K562 (cell line): ENCODE measurements around the gene VWC2. TPM values are rescaled to one million over a fixed set of nuclear protein-coding genes. Genes with fewer than 3 reads are reported as not detected.

Experiments
- ATAC-seq: fragments of 200-7000 bp; cut with Tn5 transposase; 3 replicates; pipeline ENCODE4 v1.9.1; 2020; ENCODE audit warnings: moderate library complexity
- BruUV-seq: library from RNA; stranded (reverse); fragments of 400-500 nt; replicated peaks from 2 replicates; lab custom pipeline; 2021; lab: Mats Ljungman, UMichigan
- CTCF ChIA-PET: fragments of 300-600 bp; formaldehyde crosslinking; extraction: SDS; loops from one replicate; lab custom pipeline; 2021; ENCODE audit warnings: low intra/inter-chr PET ratio; lab: Yijun Ruan, JAX
- POLR2A ChIA-PET: fragments of 300-600, 350-650 bp; sonication (Branson Sonifier 250); formaldehyde crosslinking; extraction: SDS; loops from one replicate; lab custom pipeline; 2021; ENCODE audit warnings: antibody characterized with exemption, inconsistent platforms; lab: Yijun Ruan, JAX
- DNase-seq, 4 experiments: peaks; one replicate each; pipeline versions ENCODE4 v3.0.0 to v3.0.0-alpha.2; 2011 to 2018; ENCODE audit warnings: low spot score in 3 of 4, mixed read lengths in 3 of 4; ENCODE audit errors: extremely low read depth in 1 of 4
- FAIRE-seq: peaks from 2 replicates; lab custom pipeline; 2011; peaks lifted over from hg19 to GRCh38; lab: Jason Lieb, UNC
- H2AFZ ChIP-seq: 2 replicates; pipeline ENCODE4 v1.6.0; 2011; ENCODE audit warnings: low read depth, low read length, control low read depth, inconsistent platforms
- H3K27ac ChIP-seq: fragments of 200-600 bp; 3 replicates; pipeline ENCODE4 v1.8.0; 2011; ENCODE audit warnings: low read depth, mild to moderate bottlenecking, control low read depth, inconsistent platforms, low read length, moderate library complexity, mixed read lengths; ENCODE audit errors: extremely low read depth
- H3K27me3 ChIP-seq, 2 experiments: fragments of 300-600 bp in 1 of 2; 2 replicates in 1 of 2; 3 replicates in 1 of 2; pipeline versions ENCODE4 v1.6.0 to v1.8.0; 2011; ENCODE audit warnings: inconsistent platforms in 2 of 2, low read length in 2 of 2, mild to moderate bottlenecking in 1 of 2, mixed read lengths in 1 of 2, moderate library complexity in 1 of 2; ENCODE audit not compliant: control insufficient read depth in 2 of 2, insufficient read depth in 2 of 2
- H3K36me3 ChIP-seq: fragments of 300-600 bp; 3 replicates; pipeline ENCODE4 v1.8.0; 2011; ENCODE audit warnings: mild to moderate bottlenecking, low read length, inconsistent platforms; ENCODE audit not compliant: control insufficient read depth, insufficient read depth
- H3K4me1 ChIP-seq, 2 experiments: fragments of 200-600 bp in 1 of 2; replicated peaks in 1 of 2; 2 replicates in 1 of 2; 3 replicates in 1 of 2; pipeline versions ENCODE4 v1.5.1 to v1.8.0; 2011; ENCODE audit warnings: inconsistent platforms in 2 of 2, low read length in 2 of 2, mild to moderate bottlenecking in 1 of 2, mixed read lengths in 1 of 2, moderate library complexity in 1 of 2; ENCODE audit not compliant: control insufficient read depth in 2 of 2, insufficient read depth in 2 of 2
- H3K4me2 ChIP-seq: 2 replicates; pipeline ENCODE4 v1.6.1; 2011; ENCODE audit warnings: low read length, control low read depth, inconsistent platforms, mixed read lengths; ENCODE audit not compliant: insufficient read depth
- H3K4me3 ChIP-seq: fragments of 200-600 bp; sonication (generic), shearing (Covaris generic); 2 replicates; pipeline ENCODE4 v1.5.1; 2016; ENCODE audit warnings: control low read depth, inconsistent platforms
- H3K79me2 ChIP-seq: fragments of 200-600 bp; 3 replicates; pipeline ENCODE4 v1.8.0; 2011; ENCODE audit warnings: low read length, inconsistent platforms; ENCODE audit not compliant: control insufficient read depth, insufficient read depth
- H3K9ac ChIP-seq, 2 experiments: 2 replicates each; pipeline versions ENCODE4 v1.6.0 to v1.6.1; 2011; ENCODE audit warnings: low read depth in 2 of 2, low read length in 2 of 2, control low read depth in 1 of 2, inconsistent platforms in 1 of 2, mild to moderate bottlenecking in 1 of 2, mixed read lengths in 1 of 2; ENCODE audit not compliant: insufficient read depth in 1 of 2
- H3K9me1 ChIP-seq: one replicate; pipeline ENCODE4 v1.6.0; 2011; ENCODE audit warnings: inconsistent platforms, mild to moderate bottlenecking, low read length, moderate library complexity; ENCODE audit not compliant: control insufficient read depth, insufficient read depth
- H3K9me3 ChIP-seq: replicated peaks from 2 replicates; pipeline ENCODE4 v1.5.1; 2011; ENCODE audit warnings: low read depth, low read length, inconsistent platforms; ENCODE audit not compliant: control insufficient read depth, insufficient read depth
- H4K20me1 ChIP-seq: replicated peaks from 2 replicates; pipeline ENCODE4 v1.6.1; 2011; ENCODE audit warnings: low read length, inconsistent platforms, mixed read lengths; ENCODE audit not compliant: control insufficient read depth, insufficient read depth
- EHMT2 ChIP-seq: fragments of 450-650 bp; IDR thresholded peaks from 2 replicates; pipeline ENCODE4 v1.6.1; 2018; ENCODE audit warnings: antibody characterized with exemption
- HMG20A ChIP-seq: fragments of 450-650 bp; formaldehyde crosslinking; conservative IDR thresholded peaks from 2 replicates; pipeline ENCODE4 v1.4.0; 2020; ENCODE audit warnings: mild to moderate bottlenecking, mixed read lengths
- ILF3 ChIP-seq: fragments of 450-650 bp; IDR thresholded peaks from 2 replicates; pipeline ENCODE4 v1.6.1; 2018; ENCODE audit warnings: antibody characterized with exemption, mild to moderate bottlenecking, moderate library complexity, borderline replicate concordance
- KDM2B ChIP-seq: fragments of 250-450 bp; sonication (Bioruptor Pico); IDR thresholded peaks from 2 replicates; pipeline ENCODE4 v1.8.0; 2021; ENCODE audit warnings: mild to moderate bottlenecking, moderate library complexity
- PCBP2 ChIP-seq: fragments of 200-400 bp; formaldehyde crosslinking; IDR thresholded peaks from 2 replicates; pipeline ENCODE4 v1.6.1; 2018; ENCODE audit warnings: low read length, low read depth, mild to moderate bottlenecking, moderate library complexity; ENCODE audit not compliant: poor library complexity, severe bottlenecking
- SRSF1 ChIP-seq: fragments of 200-400 bp; formaldehyde crosslinking; IDR thresholded peaks from 2 replicates; pipeline ENCODE4 v1.6.1; 2017; ENCODE audit warnings: mild to moderate bottlenecking, low read depth, low read length, moderate library complexity
- ZNF57 ChIP-seq: fragments of 450-650 bp; formaldehyde crosslinking; IDR thresholded peaks from 2 replicates; pipeline ENCODE4 v1.4.0; 2020; ENCODE audit warnings: mild to moderate bottlenecking, moderate library complexity
- ZNF584 ChIP-seq: fragments of 200-800 bp; sonication (Bioruptor generic); IDR thresholded peaks from 2 replicates; pipeline ENCODE4 v1.6.1; 2016; ENCODE audit warnings: low read depth, mild to moderate bottlenecking, missing genetic modification characterization, missing compliant biosample characterization
- WGBS: fragments of 100-300 bp; shearing (Covaris generic); methylation state at CpG from one replicate; pipeline ENCODE4 v1.1.6; 2016; ENCODE audit warnings: low coverage, mixed read lengths; ENCODE audit not compliant: insufficient coverage; ENCODE audit errors: missing lambda C conversion rate; 5-methylcytosine and 5-hydroxymethylcytosine counted together
- in situ Hi-C: fragments of 300-500 bp; cut with MboI; formaldehyde crosslinking; loops from 4 replicates; pipeline ENCODE4 v1.15.0; 2018; ENCODE audit warnings: inconsistent platforms, mixed read lengths
- intact Hi-C: fragments of 100-400 bp; cut with micrococcal nuclease; formaldehyde crosslinking; loops from 2 replicates; pipeline ENCODE4 v1.14.2; 2022
- polyA plus RNA-seq, 8 experiments: library from polyadenylated mRNA; depleted of rRNA in 4 of 8; stranded (reverse) in 5 of 8; unstranded in 3 of 8; fragments of >200 nt; fragmentation: Nextera tagmentation in 2 of 8; fragmentation: Illumina TruSeq in 1 of 8; extraction: Ambion mirVana in 2 of 8; extraction: Trizol in 1 of 8; gene quantifications; 2 replicates each; pipeline versions ENCODE4 v1.2.1 to v1.2.3, GENCODE V29; 2011 to 2014; ENCODE audit warnings: inconsistent platforms in 1 of 8, missing spikeins in 1 of 8
- total RNA-seq, 7 experiments: library from RNA; depleted of rRNA in 6 of 7; stranded (reverse); fragments of >200 nt in 6 of 7; fragmentation: Illumina TruSeq in 2 of 7; extraction: Trizol in 2 of 7; gene quantifications; 2 replicates each; pipeline versions ENCODE4 v1.2.1 to v1.2.3, GENCODE V29; 2011 to 2021; ENCODE audit warnings: low replicate concordance in 1 of 7

Gene VWC2
- total and polyA plus RNA-seq, 9 of the 15 experiments (the other 6 are each of a cell fraction or from before 2014, with no cell fraction given): not detected

DNA sequence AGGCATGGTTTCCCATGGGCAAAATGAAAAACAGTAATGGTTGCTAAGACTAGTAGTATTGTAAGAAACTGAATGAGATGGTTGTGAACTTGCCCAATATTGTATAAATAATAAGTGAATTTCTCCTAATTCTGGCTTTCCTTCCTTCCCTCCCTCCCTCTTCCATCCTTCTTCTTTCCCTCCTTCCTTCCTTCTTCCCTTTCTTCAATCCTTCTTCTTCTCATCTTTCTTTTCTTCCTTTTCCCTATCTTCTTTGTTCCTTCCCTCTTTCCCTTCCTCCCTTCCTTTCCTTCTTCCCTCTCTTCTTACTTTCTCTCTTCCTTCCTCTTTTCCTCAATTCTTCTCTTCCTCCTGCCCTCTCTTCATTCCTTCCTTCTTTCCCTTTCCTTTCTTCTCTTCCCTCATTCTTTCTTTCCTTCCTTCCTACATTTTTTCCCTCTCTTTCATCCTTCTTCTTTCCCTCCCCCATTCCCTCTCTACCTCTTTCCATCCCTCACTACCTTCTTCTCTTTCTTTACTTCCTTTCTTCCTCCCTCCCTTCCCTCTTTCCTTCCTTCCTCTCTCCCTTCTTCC is 4.1 kb upstream of the VWC2 start:
- Histone ChIP-seq H3K9ac (no peak overlapping the region), H3K4me2 (no peak overlapping the region), H3K4me3 (no peak overlapping the region), H3K4me1 (no peaks in the 10 kb centered on the region), H3K27ac (no peak overlapping the region)
- ATAC-seq: no peak
- POLR2A ChIA-PET: no interaction called here
- TF ChIP-seq SRSF1 (no peak), HMG20A (no peak), EHMT2 (no peak), ZNF57 (CRISPR knock-in tag) (no peak), KDM2B (CRISPR knock-in tag) (no peak), ZNF584 (CRISPR knock-in tag) (no peak)
- TF ChIP-seq, all 486 proteins: peak for 0
- Histone ChIP-seq H3K9me1 (no peaks in the 10 kb centered on the region), H3K27me3 (no peaks in the 10 kb centered on the region), H3K9me3 (no peaks in the 10 kb centered on the region), H2AFZ (no peak overlapping the region), H3K79me2 (no peaks in the 10 kb centered on the region), H4K20me1 (no peaks in the 10 kb centered on the region), H3K36me3 (no peaks in the 10 kb centered on the region)
- no peak for DNase-seq
- in situ Hi-C loops (no loop called here), intact Hi-C loops (no loop called here)
- FAIRE-seq: no peak
- CTCF ChIA-PET: no interaction called here
- no TSS peak for BruUV-seq

DNA sequence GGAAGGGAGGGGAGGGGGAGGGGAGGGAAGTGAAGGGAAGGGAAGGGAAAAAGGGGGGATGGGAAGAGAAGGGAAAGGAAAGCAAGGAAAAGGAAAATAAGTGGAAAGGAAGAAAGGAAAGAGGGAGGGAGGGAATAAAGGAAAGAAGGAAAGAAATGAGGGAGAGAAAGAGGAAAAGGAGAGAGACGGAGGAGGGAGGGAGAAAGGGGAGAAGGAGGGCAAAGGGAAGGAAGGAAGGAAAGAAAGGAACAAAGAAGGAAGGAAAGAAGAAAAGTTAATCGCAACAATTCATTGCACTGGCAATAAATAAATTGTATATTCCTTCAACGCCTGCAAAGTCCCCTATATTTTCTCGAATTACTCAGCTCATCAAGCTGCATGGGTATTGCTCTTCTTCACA is 2.6 kb upstream of the VWC2 start:
- intact Hi-C loops (no loop called here), in situ Hi-C loops (no loop called here)
- Histone ChIP-seq H3K27ac (no peak overlapping the region), H3K79me2 (no peaks in the 10 kb centered on the region), H3K9me1 (no peaks in the 10 kb centered on the region), H4K20me1 (no peaks in the 10 kb centered on the region), H3K27me3 (no peaks in the 10 kb centered on the region; a peak in 1 of 5 replicates), H3K36me3 (no peaks in the 10 kb centered on the region), H2AFZ (no peak overlapping the region), H3K4me3 (no peak overlapping the region), H3K9ac (no peak overlapping the region), H3K4me2 (no peak overlapping the region), H3K4me1 (no peaks in the 10 kb centered on the region), H3K9me3 (no peaks in the 10 kb centered on the region)
- BruUV-seq: no TSS peak
- TF ChIP-seq ILF3: no peak
- peak; percentile 14 for TF ChIP-seq PCBP2
- DNase-seq (no peak), ATAC-seq (no peak), FAIRE-seq (no peak)
- ChIA-PET CTCF (no interaction called here), POLR2A (no interaction called here)
- WGBS: 0% methylated on average over 3 of the region's 4 CpGs
